Measurements from ENCODE around the gene CCR6. TPM values are rescaled to one million over a fixed set of nuclear protein-coding genes. Genes with fewer than 3 reads are reported as not detected.
"Not testable (repeated sequence)": the region's sequence is repeated elsewhere in the genome, so short reads cannot be mapped to it uniquely, and the experiment has no call there.

CCR6 gene
- total RNA-seq, 6 donors from 2014 or later = 0.34 to 1.9 (median 1.0) TPM; not detected in 3

DNA sequence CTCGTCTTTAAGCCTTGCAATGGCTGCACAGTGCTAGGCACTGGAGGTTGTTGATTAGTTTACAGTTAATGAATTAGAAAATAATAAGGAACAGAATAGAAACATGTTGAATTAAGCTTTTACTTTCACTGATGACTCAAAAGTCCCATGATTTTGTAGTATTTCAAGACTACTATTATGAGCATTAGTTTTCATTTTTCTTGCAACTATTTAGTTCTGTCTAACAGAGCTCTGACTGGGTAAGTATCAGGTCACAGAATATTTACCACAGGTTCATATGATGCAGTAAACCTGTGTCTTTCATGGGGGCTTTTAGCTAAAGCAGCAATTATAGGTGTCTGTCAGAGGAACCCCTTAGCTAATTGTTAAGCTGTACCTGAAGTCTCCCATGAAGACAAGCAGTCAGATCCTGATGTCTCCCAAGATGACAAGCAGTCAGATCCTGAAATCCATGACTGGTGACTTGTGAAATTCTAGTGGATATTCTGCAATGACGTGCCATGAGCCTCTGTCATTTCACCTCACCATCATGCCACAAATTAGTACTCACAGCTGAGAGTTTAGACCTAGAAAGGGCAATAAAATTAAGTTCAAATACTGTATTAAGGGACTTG, 43.1 kb downstream of the CCR6 start:
- no peak for DNase-seq
- H3K36me3 ChIP-seq = no peaks in the 10 kb centered on the region
- H3K27me3 ChIP-seq = no peaks in the 10 kb centered on the region
- no peaks in the 10 kb centered on the region for H3K4me1 ChIP-seq
- H3K4me3 ChIP-seq = no peak overlapping the region
- H3K9me3 ChIP-seq = no peaks in the 10 kb centered on the region
- no peak for ATAC-seq (ENCODE audit: low FRiP score in 2 of 2)
- 74 to 76% methylated on average over 2 of the region's 2 CpGs for WGBS, 2 donors
- TF ChIP-seq, protein P1, sequence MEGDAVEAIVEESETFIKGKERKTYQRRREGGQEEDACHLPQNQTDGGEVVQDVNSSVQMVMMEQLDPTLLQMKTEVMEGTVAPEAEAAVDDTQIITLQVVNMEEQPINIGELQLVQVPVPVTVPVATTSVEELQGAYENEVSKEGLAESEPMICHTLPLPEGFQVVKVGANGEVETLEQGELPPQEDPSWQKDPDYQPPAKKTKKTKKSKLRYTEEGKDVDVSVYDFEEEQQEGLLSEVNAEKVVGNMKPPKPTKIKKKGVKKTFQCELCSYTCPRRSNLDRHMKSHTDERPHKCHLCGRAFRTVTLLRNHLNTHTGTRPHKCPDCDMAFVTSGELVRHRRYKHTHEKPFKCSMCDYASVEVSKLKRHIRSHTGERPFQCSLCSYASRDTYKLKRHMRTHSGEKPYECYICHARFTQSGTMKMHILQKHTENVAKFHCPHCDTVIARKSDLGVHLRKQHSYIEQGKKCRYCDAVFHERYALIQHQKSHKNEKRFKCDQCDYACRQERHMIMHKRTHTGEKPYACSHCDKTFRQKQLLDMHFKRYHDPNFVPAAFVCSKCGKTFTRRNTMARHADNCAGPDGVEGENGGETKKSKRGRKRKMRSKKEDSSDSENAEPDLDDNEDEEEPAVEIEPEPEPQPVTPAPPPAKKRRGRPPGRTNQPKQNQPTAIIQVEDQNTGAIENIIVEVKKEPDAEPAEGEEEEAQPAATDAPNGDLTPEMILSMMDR (IDR thresholded peaks at IDR 0.05) = no peak
- TF ChIP-seq POLR2AphosphoS5 (IDR thresholded peaks at IDR 0.05) = no peak
- no peak for TF ChIP-seq EP300 (IDR thresholded peaks at IDR 0.05)
- no peak for TF ChIP-seq POLR2A (IDR thresholded peaks at IDR 0.05)
- no peak overlapping the region for H3K27ac ChIP-seq

DNA sequence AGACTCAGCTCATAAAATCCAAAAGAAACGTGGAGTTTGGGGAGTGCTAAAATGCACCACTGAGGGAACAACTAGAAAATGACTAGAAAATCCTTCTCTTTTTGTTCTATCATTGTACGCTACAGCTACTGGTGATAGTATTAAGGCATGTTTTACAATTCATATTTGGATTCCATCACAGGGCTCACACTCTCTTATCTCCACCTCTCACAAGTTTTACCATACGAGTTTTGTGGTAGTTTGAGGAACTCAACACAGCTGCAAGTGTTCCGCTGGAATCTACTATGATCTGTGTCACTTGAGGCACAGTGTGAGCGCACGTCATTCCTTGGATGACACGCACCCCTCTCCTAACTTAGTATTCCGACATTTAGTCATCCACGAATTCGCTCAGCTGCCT, 44.8 kb downstream of the CCR6 start:
- not testable (repeated sequence) for H3K9me3 ChIP-seq; ATAC-seq (ENCODE audit: low FRiP score in 2 of 2); H3K4me1 ChIP-seq; DNase-seq; H3K4me3 ChIP-seq; H3K27me3 ChIP-seq; H3K36me3 ChIP-seq; H3K27ac ChIP-seq
- 79 to 87% methylated on average over 7 to 10 of the region's 10 CpGs for WGBS, 2 donors

DNA sequence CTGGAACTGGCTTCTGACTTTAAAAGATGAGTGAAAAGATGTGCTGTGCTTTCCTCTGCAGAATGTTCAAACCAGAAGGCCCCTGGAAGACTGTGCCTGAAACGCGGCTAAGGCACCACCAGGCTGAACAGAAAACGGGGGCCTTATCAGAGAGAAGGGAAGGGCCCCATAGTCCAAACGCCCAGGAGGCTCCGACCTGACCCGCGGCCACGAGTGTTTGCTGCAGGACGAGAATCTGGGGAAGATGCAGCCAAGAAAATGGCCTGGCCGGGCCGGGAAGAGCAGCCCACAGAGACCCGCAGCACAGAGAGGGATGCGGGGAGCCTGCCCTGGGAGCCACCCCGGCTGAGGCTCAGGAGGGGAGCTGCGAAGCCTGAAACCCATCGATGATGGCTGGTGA, 45.4 kb downstream of the CCR6 start:
- H3K9me3 ChIP-seq = not testable (repeated sequence)
- 66 to 81% methylated on average over 12 to 16 of the region's 16 CpGs for WGBS, 2 donors
- peak in 1 of 2 donors; percentile 32 for ATAC-seq (ENCODE audit: low FRiP score in 2 of 2)

GRCh38 chr6:167169867-167170266, 47.0 kb downstream of the CCR6 start:
- not testable (repeated sequence) for ATAC-seq (ENCODE audit: low FRiP score in 2 of 2)

More for the DNA sequence above, 45.4 kb downstream of the CCR6 start:
- DNase-seq, H3K27ac ChIP-seq, H3K4me3 ChIP-seq, H3K4me1 ChIP-seq, H3K27me3 ChIP-seq, H3K36me3 ChIP-seq: not testable (repeated sequence)

GRCh38 chr6:167171300-167171699, 48.4 kb downstream of the CCR6 start:
- 83 to 94% methylated on average over 11 of the region's 11 CpGs for WGBS, 2 donors
- DNase-seq = not testable (repeated sequence)

More at GRCh38 chr6:167169867-167170266, 47.0 kb downstream of the CCR6 start:
- H3K9me3 ChIP-seq, H3K27me3 ChIP-seq, DNase-seq, H3K4me3 ChIP-seq, H3K36me3 ChIP-seq, H3K27ac ChIP-seq, H3K4me1 ChIP-seq: not testable (repeated sequence)
- WGBS, 2 donors = 71 to 89% methylated on average over 1 to 6 of the region's 13 CpGs

DNA sequence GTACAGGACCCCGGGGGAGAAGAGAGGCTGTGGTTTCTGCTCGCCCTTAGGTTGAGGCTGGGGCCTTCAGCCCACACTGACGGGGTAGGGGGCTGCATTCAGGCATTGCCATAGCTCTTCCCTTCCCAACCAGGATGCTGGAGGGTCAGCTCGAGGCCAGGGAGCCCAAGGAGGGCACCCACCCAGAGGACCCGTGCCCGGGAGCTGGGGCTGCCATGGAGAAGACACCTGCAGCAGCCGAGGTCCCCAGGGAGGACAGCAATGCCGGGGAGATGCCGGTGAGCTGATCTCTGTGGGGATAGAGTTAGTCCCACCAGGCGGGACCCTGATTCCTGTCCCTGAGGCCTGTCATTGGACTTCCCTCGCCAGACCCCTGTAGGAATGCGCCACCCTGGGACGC, 49.1 kb downstream of the CCR6 start:
- WGBS, 2 donors = 83 to 88% methylated on average over 8 to 13 of the region's 13 CpGs

More at GRCh38 chr6:167171300-167171699, 48.4 kb downstream of the CCR6 start:
- H3K4me1 ChIP-seq; H3K4me3 ChIP-seq; ATAC-seq (ENCODE audit: low FRiP score in 2 of 2); H3K27ac ChIP-seq; H3K36me3 ChIP-seq; H3K9me3 ChIP-seq; H3K27me3 ChIP-seq: not testable (repeated sequence)

DNA sequence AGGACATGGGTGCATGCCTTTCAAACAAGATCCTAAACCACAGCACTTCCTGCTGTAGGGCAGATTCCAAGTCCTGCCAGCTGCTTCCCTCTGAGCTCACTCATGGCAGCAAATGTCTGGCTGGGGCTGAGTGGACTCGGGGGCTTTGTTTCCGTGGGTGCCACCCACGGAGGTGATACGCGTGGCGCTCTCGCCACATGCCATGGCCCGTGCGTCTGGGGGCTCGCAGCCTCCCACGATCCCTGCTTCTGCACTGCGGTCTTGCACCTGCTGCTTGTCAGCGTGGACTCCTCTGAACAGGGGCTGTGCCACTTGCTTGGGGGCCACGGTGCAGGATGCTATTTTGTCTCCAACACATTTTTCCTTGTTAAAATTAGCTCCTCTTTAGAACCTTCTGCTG, 54.4 kb downstream of the CCR6 start:
- not testable (repeated sequence) for H3K27ac ChIP-seq; H3K4me1 ChIP-seq; H3K9me3 ChIP-seq; H3K4me3 ChIP-seq; ATAC-seq (ENCODE audit: low FRiP score in 2 of 2); H3K36me3 ChIP-seq; H3K27me3 ChIP-seq
- WGBS, 2 donors = 81% methylated on average over 11 of the region's 14 CpGs; no CpG with 5 or more reads in 1 of the 2 donors
- DNase-seq = peak in 1 of 2 donors; percentile 61

More for the DNA sequence above, 49.1 kb downstream of the CCR6 start:
- H3K27ac ChIP-seq; H3K4me3 ChIP-seq; H3K4me1 ChIP-seq; ATAC-seq (ENCODE audit: low FRiP score in 2 of 2); H3K27me3 ChIP-seq; H3K9me3 ChIP-seq; H3K36me3 ChIP-seq: not testable (repeated sequence)
- DNase-seq = peak in 1 of 2 donors; percentile 62

GRCh38 chr6:167178896-167179655, 56.2 kb downstream of the CCR6 start:
- H3K9me3 ChIP-seq, DNase-seq, H3K27me3 ChIP-seq: not testable (repeated sequence)

DNA sequence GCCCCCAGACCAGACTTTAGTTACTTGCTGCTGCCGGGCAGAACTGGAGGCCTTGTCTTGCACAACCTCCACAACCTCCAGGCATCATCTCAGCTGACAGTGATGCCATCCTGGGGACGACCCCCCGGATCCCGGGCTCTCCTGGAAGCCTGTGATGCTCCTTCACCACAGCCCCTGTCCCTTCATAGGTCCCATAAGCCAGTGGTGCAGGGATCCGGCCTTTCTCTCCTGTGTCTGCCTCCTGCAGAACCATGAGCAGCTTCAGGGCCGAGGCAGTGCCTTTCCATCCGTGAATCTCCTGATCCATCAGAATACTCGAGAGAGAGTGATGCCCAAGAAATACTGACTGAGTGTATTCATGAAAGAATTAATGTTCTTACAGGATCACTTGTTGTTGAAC, 57.2 kb downstream of the CCR6 start:
- not testable (repeated sequence) for H3K27me3 ChIP-seq; H3K9me3 ChIP-seq; H3K4me1 ChIP-seq; H3K27ac ChIP-seq; DNase-seq; H3K36me3 ChIP-seq; H3K4me3 ChIP-seq; ATAC-seq (ENCODE audit: low FRiP score in 2 of 2)
- WGBS, 2 donors = 73 to 85% methylated on average over 4 to 6 of the region's 8 CpGs

More at GRCh38 chr6:167178896-167179655, 56.2 kb downstream of the CCR6 start:
- 81 to 85% methylated on average over 7 to 10 of the region's 31 CpGs for WGBS, 2 donors
- not testable (repeated sequence) for H3K27ac ChIP-seq, H3K4me3 ChIP-seq, H3K4me1 ChIP-seq, H3K36me3 ChIP-seq
- peak in 1 of 2 donors; percentile 23 for ATAC-seq (ENCODE audit: low FRiP score in 2 of 2)

DNA sequence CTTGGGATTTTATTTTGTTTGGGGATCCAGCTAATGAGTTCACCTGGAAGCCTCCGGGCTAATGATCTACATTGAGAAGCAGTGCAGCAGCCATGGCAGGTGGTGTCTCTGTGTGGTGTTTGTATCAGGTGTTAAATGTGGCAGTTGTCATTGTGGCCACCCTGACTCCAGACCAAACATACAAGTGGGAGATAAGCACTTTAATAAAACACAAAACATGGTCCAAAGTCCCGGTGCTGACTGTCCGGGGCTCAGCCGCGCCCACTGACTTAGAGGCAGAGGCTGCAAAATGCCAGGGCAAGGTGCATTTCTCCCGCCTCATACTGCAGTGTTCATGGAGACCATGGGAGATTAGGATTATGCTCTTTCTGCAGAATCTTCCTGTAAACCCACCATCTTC, 58.5 kb downstream of the CCR6 start:
- WGBS, 2 donors = no CpG with 5 or more reads among the region's 6 CpGs
- not testable (repeated sequence) for H3K4me1 ChIP-seq; H3K4me3 ChIP-seq; DNase-seq; H3K27ac ChIP-seq; H3K27me3 ChIP-seq; H3K9me3 ChIP-seq; ATAC-seq (ENCODE audit: low FRiP score in 2 of 2); H3K36me3 ChIP-seq

Measured in upper lobe of left lung (tissue), 6 donors.